Caco-2 (cell line): ENCODE data around the gene OR5B21. TPM values are rescaled to one million over a fixed set of nuclear protein-coding genes. Genes with fewer than 3 reads are reported as not detected.

Experiments
- BruUV-seq: library from RNA; stranded (reverse); fragments of 400-500 nt; replicated peaks from 2 replicates; lab custom pipeline; 2021; lab: Mats Ljungman, UMichigan
- CTCF ChIA-PET: fragments of 300-600 bp; sonication (Branson Sonifier 250); formaldehyde crosslinking; loops from one replicate; lab custom pipeline; 2022; ENCODE audit warnings: antibody characterized with exemption; lab: Charles Lee
- POLR2A ChIA-PET: fragments of 300-600 bp; sonication (Branson Sonifier 250); formaldehyde crosslinking; loops from one replicate; lab custom pipeline; 2022; ENCODE audit warnings: antibody characterized with exemption; lab: Charles Lee
- DNase-seq, 2 experiments: peaks; one replicate each; pipeline versions ENCODE4 v3.0.0 to v3.0.0-alpha.2; 2020 to 2022
- H3K27me3 ChIP-seq: replicated peaks from 2 replicates; pipeline ENCODE4 v1.6.0; 2011; ENCODE audit warnings: low read length; ENCODE audit not compliant: control insufficient read depth, insufficient read depth
- H3K36me3 ChIP-seq: 2 replicates; pipeline ENCODE4 v1.5.1; 2011; ENCODE audit warnings: low read length; ENCODE audit not compliant: control insufficient read depth, insufficient read depth
- H3K4me1 ChIP-seq: fragments of 250-450 bp; sonication (Bioruptor Pico); 2 replicates; pipeline ENCODE4 v1.5.1; 2020; ENCODE audit warnings: mild to moderate bottlenecking
- H3K4me3 ChIP-seq: 2 replicates; pipeline ENCODE4 v1.5.1; 2011; ENCODE audit warnings: low read depth, mild to moderate bottlenecking, control low read depth, low read length
- H3K9me3 ChIP-seq: fragments of 250-450 bp; sonication (Bioruptor Pico); 2 replicates; pipeline ENCODE4 v1.5.1; 2020; ENCODE audit warnings: mild to moderate bottlenecking, moderate library complexity
- H3K27ac Mint-ChIP-seq: one replicate; pipeline ENCODE4 v1.8.0; 2022; ENCODE audit warnings: mixed read lengths; ENCODE audit not compliant: unreplicated experiment
- H3K27me3 Mint-ChIP-seq: one replicate; pipeline ENCODE4 v1.8.0; 2022; ENCODE audit warnings: mixed read lengths; ENCODE audit not compliant: insufficient read depth, unreplicated experiment
- H3K36me3 Mint-ChIP-seq: one replicate; pipeline ENCODE4 v1.8.0; 2022; ENCODE audit warnings: mild to moderate bottlenecking, mixed read lengths; ENCODE audit not compliant: insufficient read depth, unreplicated experiment
- H3K4me1 Mint-ChIP-seq: one replicate; pipeline ENCODE4 v1.8.0; 2022; ENCODE audit warnings: low read depth, mixed read lengths; ENCODE audit not compliant: unreplicated experiment
- H3K4me3 Mint-ChIP-seq: one replicate; pipeline ENCODE4 v1.8.0; 2022; ENCODE audit warnings: mild to moderate bottlenecking, moderate library complexity, mixed read lengths; ENCODE audit not compliant: unreplicated experiment
- H3K9me3 Mint-ChIP-seq: one replicate; pipeline ENCODE4 v1.8.0; 2022; ENCODE audit warnings: mixed read lengths; ENCODE audit not compliant: unreplicated experiment
- intact Hi-C: fragments of 100-400 bp; cut with micrococcal nuclease; formaldehyde crosslinking; loops from one replicate; pipeline ENCODE4 v1.10.0; 2022; ENCODE audit not compliant: unreplicated experiment
- total RNA-seq: library from RNA; stranded (reverse); gene quantifications from 2 replicates; pipeline ENCODE4 v1.2.3, GENCODE V29; 2022
- TF ChIP-seq, protein P1 (sequence below), 2 experiments: fragments of 200-600 bp in 1 of 2; IDR thresholded peaks; 1 replicate in 1 of 2; 2 replicates in 1 of 2; pipeline versions ENCODE4 v1.5.1 to v1.8.0; 2011 to 2022; ENCODE audit warnings: antibody characterized with exemption in 1 of 2, control low read depth in 1 of 2, inconsistent platforms in 1 of 2, low read depth in 1 of 2, low read length in 1 of 2, mild to moderate bottlenecking in 1 of 2, moderate library complexity in 1 of 2; ENCODE audit not compliant: insufficient read depth in 1 of 2, severe bottlenecking in 1 of 2, unreplicated experiment in 1 of 2

The OR5B21 gene
- total RNA-seq, 1 experiment from 2014 or later, result not detected

DNA sequence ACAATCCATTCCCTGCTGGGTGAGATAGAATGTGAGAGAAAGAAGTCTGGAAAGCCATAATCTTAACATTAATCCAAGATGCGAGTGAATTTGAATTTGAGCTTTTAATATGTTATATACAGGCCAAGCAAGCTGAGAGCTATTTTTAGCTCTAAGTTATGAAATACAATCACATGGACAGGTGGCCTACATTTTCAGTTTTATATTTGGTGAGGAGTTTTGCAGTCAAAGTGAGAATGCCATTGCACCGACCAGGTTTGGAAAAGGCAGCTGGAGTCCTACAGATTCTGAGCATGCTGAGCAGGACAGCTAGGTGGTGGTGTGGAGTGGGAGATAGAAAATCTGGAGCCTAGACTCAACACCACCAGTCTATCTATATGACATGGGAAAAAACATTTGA, 12.0 kb downstream of the OR5B21 start:
- no TSS peak for BruUV-seq
- Mint-ChIP-seq H3K9me3 (no peaks in the 10 kb centered on the region), H3K27me3 (peaks cover 11% of the 10 kb centered on the region), H3K4me1 (no peaks in the 10 kb centered on the region), H3K27ac (no peak overlapping the region), H3K4me3 (no peak overlapping the region), H3K36me3 (no peaks in the 10 kb centered on the region)
- intact Hi-C loops, result no loop called here
- ChIA-PET CTCF (interaction anchor here (0.7 kb wide), 1 partner anchor 576 kb away, joined by 4 read pairs; no protein-coding TSS in a partner anchor), POLR2A (no interaction called here)
- Histone ChIP-seq H3K36me3 (no peaks in the 10 kb centered on the region), H3K9me3 (no peaks in the 10 kb centered on the region), H3K4me1 (no peaks in the 10 kb centered on the region), H3K27me3 (no peaks in the 10 kb centered on the region), H3K4me3 (no peak overlapping the region)
- TF ChIP-seq, protein P1, sequence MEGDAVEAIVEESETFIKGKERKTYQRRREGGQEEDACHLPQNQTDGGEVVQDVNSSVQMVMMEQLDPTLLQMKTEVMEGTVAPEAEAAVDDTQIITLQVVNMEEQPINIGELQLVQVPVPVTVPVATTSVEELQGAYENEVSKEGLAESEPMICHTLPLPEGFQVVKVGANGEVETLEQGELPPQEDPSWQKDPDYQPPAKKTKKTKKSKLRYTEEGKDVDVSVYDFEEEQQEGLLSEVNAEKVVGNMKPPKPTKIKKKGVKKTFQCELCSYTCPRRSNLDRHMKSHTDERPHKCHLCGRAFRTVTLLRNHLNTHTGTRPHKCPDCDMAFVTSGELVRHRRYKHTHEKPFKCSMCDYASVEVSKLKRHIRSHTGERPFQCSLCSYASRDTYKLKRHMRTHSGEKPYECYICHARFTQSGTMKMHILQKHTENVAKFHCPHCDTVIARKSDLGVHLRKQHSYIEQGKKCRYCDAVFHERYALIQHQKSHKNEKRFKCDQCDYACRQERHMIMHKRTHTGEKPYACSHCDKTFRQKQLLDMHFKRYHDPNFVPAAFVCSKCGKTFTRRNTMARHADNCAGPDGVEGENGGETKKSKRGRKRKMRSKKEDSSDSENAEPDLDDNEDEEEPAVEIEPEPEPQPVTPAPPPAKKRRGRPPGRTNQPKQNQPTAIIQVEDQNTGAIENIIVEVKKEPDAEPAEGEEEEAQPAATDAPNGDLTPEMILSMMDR (IDR thresholded peaks at IDR 0.05; ENCODE audit: insufficient read depth in 1 of 2, low read depth in 1 of 2, low read length in 1 of 2, severe bottlenecking in 1 of 2, unreplicated experiment in 1 of 2), result no peak
- DNase-seq, result no peak

- no TSS peak for BruUV-seq
- Mint-ChIP-seq H3K9me3 (no peaks in the 10 kb centered on the region), H3K4me1 (no peaks in the 10 kb centered on the region), H3K27me3 (peaks cover 2% of the 10 kb centered on the region), H3K27ac (no peak overlapping the region), H3K4me3 (no peak overlapping the region), H3K36me3 (no peaks in the 10 kb centered on the region)
- Histone ChIP-seq H3K4me1 (no peaks in the 10 kb centered on the region), H3K9me3 (no peaks in the 10 kb centered on the region), H3K36me3 (no peaks in the 10 kb centered on the region), H3K27me3 (no peaks in the 10 kb centered on the region), H3K4me3 (no peak overlapping the region)
- ChIA-PET CTCF (no interaction called here), POLR2A (no interaction called here)
- intact Hi-C loops, result no loop called here
- TF ChIP-seq, protein P1 (IDR thresholded peaks at IDR 0.05; ENCODE audit: insufficient read depth in 1 of 2, low read depth in 1 of 2, low read length in 1 of 2, severe bottlenecking in 1 of 2, unreplicated experiment in 1 of 2), result no peak
- DNase-seq, result no peak
Measured at GRCh38 chr11:58494101-58494500, 13.8 kb downstream of the OR5B21 start.

- no peaks in the 10 kb centered on the region for H3K9me3 ChIP-seq
- H3K9me3 Mint-ChIP-seq, result no peaks in the 10 kb centered on the region
- intact Hi-C loops, result no loop called here
- no TSS peak for BruUV-seq
- no peak overlapping the region for H3K4me3 Mint-ChIP-seq
- no peak overlapping the region for H3K4me3 ChIP-seq
- H3K27me3 ChIP-seq, result no peaks in the 10 kb centered on the region
- no peak for DNase-seq
- H3K4me1 Mint-ChIP-seq, result no peaks in the 10 kb centered on the region
- ChIA-PET POLR2A (no interaction called here), CTCF (no interaction called here)
- no peak overlapping the region for H3K27ac Mint-ChIP-seq
- no peaks in the 10 kb centered on the region for H3K36me3 ChIP-seq
- peaks cover 2% of the 10 kb centered on the region for H3K27me3 Mint-ChIP-seq
- no peaks in the 10 kb centered on the region for H3K36me3 Mint-ChIP-seq
- H3K4me1 ChIP-seq, result no peaks in the 10 kb centered on the region
- TF ChIP-seq, protein P1 (IDR thresholded peaks at IDR 0.05; ENCODE audit: insufficient read depth in 1 of 2, low read depth in 1 of 2, low read length in 1 of 2, severe bottlenecking in 1 of 2, unreplicated experiment in 1 of 2), result no peak
Measured at GRCh38 chr11:58493676-58494075, 14.2 kb downstream of the OR5B21 start.
